A172 (cell line): ENCODE data around the gene LAMA3. TPM values are rescaled to one million over a fixed set of nuclear protein-coding genes. Genes with fewer than 3 reads are reported as not detected.

Source experiments
- DNase-seq: peaks from one replicate; pipeline ENCODE4 v3.0.0-alpha.2; 2015; ENCODE audit warnings: low spot score
- total RNA-seq: library from RNA; depleted of rRNA; stranded (reverse); fragments of >200 nt; shearing (Covaris generic); gene quantifications from 2 replicates; pipeline ENCODE4 v1.2.3, GENCODE V29; 2014

Gene LAMA3
- total RNA-seq, 1 experiment from 2014 or later: 2.7 TPM

DNA sequence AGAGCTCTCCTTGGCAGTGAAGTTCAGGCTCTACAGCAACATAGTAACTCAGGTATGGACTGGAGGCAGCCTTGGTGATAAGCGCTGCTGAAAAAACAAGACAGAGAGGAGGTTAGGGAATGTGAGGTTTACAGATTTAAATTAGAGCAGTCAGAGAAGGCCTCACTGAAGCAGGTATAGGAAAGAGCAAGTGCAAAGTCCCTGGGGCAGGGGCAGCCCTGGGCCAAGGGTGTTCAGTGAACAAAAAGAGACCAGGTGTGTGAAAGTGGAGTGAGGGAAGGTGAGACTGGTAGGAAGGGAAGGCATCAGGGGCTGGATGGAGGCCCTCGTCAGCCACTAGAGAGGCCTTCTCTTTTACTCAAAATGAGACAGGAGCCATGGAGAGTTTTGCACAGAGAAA, 89.6 kb downstream of the LAMA3 start:
- DNase-seq: no peak

DNA sequence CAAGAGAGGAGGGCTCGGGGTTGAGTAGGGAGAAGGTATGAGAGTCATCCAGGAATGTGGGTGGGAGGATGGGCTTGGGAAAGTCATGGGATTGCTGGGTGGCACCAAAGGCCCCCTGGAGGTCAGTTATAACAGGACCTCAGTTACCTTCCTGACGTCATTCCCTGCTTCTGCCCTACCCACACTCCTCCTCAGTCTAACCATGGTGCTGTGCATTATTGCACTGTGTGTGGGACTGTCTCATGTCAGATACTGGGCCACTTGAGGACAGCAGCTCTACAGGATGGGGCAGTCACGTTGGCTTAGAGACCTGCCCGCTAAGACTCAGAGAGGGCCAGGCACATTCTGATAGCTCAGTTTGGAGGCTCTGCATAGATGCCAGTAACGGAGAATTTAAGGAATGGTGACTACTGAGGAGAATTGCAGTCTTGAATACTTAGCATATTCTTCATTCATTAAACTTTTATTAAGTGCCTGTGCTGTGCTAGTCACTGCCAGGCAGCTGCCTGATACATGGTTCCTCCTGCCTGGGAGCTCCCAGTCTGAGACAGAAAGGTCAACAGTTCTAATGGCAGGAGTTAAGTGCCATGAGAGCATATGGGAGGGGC, 90.5 kb downstream of the LAMA3 start:
- DNase-seq: peak; percentile 63

DNA sequence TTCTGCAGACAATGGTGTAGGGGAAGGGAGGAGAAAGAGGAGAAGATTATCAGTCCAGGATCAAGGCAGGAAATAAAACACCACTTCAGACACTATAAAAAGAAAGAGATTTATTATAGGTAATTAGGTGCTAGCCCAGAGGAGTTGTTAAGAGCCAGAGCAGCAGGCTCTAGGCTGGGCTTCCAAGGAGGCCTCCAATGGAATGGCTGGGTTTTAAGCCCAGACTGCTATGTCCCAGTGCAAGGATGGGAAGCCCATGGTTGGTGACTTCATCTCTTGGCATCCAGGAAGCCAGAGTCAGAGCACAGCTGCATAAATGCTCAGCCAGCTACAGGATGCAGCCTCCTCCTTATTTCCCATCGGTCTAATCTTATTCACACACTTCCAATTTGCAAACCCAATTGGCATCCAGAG, 95.6 kb downstream of the LAMA3 start:
- peak; percentile 89 for DNase-seq

DNA sequence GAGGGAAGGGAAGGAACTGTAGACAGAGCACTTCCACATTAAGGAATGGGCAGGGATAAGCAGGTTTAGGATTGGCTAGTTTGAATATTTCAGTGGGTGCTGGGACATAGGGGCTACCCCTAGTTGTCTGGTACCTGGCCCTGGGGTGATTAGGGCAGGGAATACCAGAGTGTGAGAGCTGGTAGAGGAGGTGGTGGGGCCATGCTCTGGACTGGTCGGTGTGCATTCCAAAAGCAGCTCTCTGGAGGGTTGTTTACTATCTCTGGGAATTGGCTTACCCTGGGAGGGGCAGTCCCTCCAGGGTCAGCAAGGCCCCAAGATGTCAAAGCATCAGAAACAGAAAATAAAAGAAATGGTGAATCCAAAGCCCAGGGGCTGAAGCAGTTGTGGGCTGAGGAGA, 103.8 kb downstream of the LAMA3 start:
- no peak for DNase-seq

- DNase-seq: no peak
Observed at GRCh38 chr18:23793985-23794867, 105.0 kb downstream of the LAMA3 start.

GRCh38 chr18:23798249-23798648, 109.0 kb downstream of the LAMA3 start:
- DNase-seq: peak; percentile 16

DNA sequence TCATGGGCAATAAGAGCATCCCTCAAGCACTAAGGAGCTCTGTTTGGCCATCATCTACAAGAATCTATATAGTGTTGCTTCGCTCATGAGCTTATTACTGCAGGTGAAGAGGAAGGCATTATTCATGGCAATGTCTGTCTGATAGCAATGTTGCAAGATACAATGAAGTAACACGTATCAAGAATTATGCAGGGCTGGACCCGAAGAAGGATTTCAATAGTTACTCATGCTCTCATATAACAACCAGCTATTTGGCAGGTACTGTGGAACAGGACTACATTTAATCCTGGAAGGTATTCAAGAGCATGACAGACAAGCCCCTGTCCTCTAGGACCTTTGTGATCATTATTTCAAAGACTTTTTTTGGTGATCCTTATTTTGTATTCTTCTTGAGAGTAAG, 109.6 kb downstream of the LAMA3 start:
- no peak for DNase-seq

DNA sequence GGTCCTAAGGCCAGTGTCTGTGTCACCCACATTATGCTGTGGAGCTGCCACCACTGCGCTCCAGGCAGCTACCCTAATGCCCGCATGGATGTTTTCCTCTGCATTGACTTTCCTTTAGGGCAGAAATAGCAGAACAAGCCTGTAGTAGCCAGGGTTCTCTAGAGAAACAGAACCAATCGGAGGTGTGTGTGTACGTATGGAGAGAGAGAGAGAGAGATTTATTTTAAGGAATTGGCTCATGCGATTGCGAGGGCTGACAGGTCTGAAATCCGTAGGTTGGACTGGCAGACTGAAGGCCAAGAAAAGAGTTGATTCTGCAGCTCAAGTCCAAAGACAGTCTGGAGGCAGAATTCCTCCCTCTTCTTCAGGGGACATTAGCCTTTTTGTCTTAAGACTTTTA, 110.3 kb downstream of the LAMA3 start:
- no peak for DNase-seq

GRCh38 chr18:23800902-23801301, 111.6 kb downstream of the LAMA3 start:
- no peak for DNase-seq

DNA sequence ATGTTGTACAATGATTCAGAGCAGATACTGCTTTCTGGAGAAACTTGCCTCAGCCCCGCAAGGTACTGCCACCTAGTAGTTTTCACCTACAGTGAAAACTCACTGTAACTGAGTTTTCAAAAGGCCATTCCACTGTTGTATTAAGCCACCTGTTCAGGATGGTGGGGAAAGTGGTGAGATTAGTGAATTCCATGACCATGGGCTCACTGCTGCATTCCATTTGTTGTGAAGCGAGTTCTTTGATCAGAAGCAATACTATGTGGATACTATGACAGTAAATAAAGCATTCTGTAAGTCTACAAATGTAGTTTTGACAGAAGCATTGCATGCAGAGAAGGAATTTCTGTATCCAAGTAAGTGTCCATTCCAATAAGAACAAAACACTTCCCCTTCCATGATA, 113.6 kb downstream of the LAMA3 start:
- DNase-seq: no peak

GRCh38 chr18:23803755-23804154, 114.5 kb downstream of the LAMA3 start:
- DNase-seq: no peak

GRCh38 chr18:23805898-23806297, 116.6 kb downstream of the LAMA3 start:
- DNase-seq: peak; percentile 40

DNA sequence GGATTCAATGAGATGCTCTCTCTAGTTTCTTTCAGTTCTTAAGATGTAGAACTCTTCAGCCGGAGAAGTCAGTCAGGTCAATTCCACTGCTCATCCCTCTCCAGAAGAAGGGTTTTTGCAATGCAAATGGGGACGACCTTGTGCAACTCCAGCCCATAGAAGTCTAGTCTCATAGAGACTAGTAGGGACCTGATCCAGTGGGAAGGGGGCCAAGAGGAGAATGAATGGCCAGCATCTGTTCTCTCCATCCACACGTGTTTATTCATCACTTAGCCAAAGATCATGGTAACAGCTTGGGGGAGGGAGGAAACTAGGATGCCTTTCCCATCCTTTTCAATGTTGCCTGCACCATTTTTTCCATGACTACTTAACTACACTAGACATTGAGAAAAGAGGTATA, 120.2 kb downstream of the LAMA3 start:
- no peak for DNase-seq

DNA sequence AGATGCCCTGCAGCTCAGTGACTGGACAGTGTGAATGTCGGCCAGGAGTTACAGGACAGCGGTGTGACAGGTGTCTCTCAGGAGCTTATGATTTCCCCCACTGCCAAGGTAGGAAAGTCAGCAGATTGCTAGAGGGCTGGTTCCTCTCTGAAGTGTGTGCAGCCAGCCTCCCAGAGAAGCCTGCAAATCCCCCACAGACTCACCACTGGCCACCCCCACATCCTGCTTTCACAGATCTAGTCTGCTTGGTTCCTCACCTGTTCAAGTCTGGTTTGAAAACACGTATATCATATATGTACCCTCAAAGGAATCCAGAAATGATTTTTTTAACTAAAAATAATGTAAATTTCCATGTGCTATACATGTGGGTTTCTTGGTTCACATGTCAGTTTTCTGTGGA, 121.1 kb downstream of the LAMA3 start:
- DNase-seq: no peak

- no peak for DNase-seq
Observed at GRCh38 chr18:23811176-23811575, 121.9 kb downstream of the LAMA3 start.

DNA sequence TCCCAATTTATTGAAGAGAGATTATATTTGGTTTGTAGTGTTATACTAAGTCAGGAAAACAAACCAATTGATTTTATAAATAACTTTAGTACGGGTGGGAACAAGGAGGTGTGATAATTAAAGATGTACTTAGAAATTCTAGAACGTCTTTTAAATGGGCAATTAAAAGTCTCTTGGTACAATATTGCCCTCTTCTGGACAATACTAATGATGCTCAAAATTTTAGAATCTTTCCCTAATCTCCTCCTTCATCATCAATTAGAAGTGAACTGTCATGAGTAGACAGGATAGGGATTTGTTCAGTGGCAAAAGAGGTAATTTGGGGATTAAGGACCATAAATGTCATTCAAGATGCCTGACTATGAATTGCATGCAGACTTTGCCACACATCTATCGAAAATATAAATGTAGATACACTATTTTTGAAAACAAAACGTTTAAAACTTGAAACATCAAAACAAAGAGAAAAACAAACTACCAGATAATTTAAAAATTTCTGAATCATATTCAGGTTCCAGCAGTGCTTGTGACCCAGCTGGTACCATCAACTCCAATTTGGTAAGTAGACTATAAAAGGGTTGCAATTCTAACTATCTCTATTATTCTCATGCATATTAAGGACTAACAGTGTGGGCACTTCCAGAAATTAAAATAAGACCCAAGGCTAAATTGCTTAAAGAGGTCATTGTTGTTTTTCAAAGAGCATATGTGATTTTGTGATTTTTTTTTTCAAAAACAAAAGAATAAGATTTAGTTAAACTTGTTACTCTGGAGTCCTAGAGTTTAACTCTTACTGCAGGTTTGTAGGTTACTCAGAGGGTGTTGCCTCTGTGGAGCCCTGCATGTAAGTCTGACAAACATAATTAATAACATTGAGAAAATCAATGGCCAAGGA, 123.5 kb downstream of the LAMA3 start:
- DNase-seq: peak; percentile 43

GRCh38 chr18:23814991-23815614, 125.8 kb downstream of the LAMA3 start:
- DNase-seq: no peak

DNA sequence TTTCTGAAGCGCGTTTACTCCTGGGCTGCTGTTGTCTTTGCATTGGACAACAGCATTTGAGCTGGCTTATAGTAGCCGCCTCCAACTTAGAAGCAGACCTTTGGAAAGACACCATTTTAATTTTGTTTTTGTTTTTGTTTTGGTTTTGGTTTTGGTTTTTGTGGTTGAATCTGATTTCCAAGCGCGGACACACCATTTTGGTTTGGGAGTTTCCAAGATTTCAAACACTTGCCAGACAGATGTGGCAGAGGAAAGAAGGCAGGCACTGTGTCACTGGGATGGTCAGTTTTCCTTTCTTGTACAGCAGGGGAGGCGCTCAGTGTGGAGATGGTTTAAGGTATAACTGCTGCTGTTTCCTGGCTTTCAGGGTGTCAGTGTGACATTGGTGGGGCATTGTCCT, 126.8 kb downstream of the LAMA3 start:
- no peak for DNase-seq

- DNase-seq: no peak
Observed at GRCh38 chr18:23816740-23817139, 127.5 kb downstream of the LAMA3 start.

- DNase-seq: no peak
Observed at GRCh38 chr18:23819001-23819400, 129.7 kb downstream of the LAMA3 start.

DNA sequence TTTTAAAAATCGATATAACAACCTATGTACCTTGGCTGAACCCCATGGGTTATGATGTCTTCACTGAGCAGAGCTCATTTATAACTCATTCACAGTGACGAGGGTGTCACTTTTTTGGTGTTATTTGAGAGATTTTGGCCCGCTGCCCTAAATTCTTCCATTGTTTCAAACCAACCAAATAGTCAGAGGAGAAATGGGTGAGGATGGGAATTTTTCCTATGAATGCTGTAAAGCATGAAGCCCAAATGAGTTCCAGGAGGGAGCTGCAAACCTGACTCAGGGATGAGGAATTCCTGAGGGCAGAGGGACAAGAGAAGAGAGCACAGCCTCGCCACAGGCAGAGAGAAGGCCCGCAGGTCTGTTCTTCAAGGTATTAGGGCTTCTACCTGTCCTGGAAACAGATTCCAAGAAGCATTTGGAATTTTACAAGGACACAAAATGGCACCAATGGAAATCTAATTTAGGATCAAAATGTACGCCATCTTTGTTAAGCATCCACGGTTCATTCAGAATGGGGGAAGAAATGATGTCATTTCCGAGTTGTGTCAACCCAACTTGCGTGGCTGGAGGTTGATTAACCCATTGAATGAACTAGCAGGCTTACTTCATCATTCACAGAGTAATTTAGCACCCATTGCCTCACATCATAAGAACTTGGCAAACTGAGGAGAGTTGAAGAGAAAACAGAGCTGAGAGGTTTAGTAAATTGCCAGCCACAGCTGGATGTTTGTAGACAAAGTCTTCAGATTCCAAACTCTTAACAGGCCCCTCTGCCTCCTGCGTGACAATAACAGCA, 133.5 kb downstream of the LAMA3 start:
- peak; percentile 68 for DNase-seq
